SK-N-SH (cell line): ENCODE data around the gene LRP2BP.

Source experiments
- CHD2 ChIP-seq: fragments of 150-350 bp; IDR thresholded peaks from 2 replicates; pipeline ENCODE4 v1.6.1; 2018; ENCODE audit warnings: low read length; ENCODE audit not compliant: partially characterized antibody
- EZH2phosphoT487 ChIP-seq: fragments of 200-600 bp; sonication (generic); IDR thresholded peaks from 2 replicates; pipeline ENCODE4 v1.6.1; 2017; ENCODE audit warnings: low read depth, mixed run types, mild to moderate bottlenecking, antibody characterized with exemption, moderate library complexity, borderline replicate concordance
- FOXM1 ChIP-seq: IDR thresholded peaks from 2 replicates; pipeline ENCODE4 v1.4.0; 2012; ENCODE audit warnings: low read depth, mild to moderate bottlenecking
- GATA2 ChIP-seq: sonication (generic); formaldehyde crosslinking; IDR thresholded peaks from 2 replicates; pipeline ENCODE4 v1.5.0; 2020; ENCODE audit warnings: mild to moderate bottlenecking, missing genetic modification reagents
- JUND ChIP-seq: IDR thresholded peaks from 2 replicates; pipeline ENCODE4 v1.4.0; 2012
- MAX ChIP-seq: IDR thresholded peaks from 2 replicates; pipeline ENCODE4 v1.4.0; 2012; ENCODE audit warnings: low read depth
- MXI1 ChIP-seq: IDR thresholded peaks from 2 replicates; pipeline ENCODE4 v1.6.1; 2012; ENCODE audit warnings: mild to moderate bottlenecking, low read depth, low read length, improper control_type of control experiment
- POLR2AphosphoS5 ChIP-seq: IDR thresholded peaks from 2 replicates; pipeline ENCODE4 v1.6.1; 2012; ENCODE audit warnings: low read depth, low read length
- RAD21 ChIP-seq: IDR thresholded peaks from 2 replicates; pipeline ENCODE4 v1.6.1; 2012; ENCODE audit warnings: mild to moderate bottlenecking, low read length
- RXRA ChIP-seq: IDR thresholded peaks from 2 replicates; pipeline ENCODE4 v1.4.0; 2012; ENCODE audit warnings: low read depth, mild to moderate bottlenecking, borderline replicate concordance
- TAF1 ChIP-seq: IDR thresholded peaks from 2 replicates; pipeline ENCODE4 v1.6.1; 2012; ENCODE audit warnings: low read depth, mild to moderate bottlenecking, low read length, moderate library complexity, borderline replicate concordance
- TF ChIP-seq, protein P1 (sequence below): fragments of 200-600 bp; sonication (generic); IDR thresholded peaks from 2 replicates; pipeline ENCODE4 v1.6.1; 2017; ENCODE audit warnings: antibody characterized with exemption, mild to moderate bottlenecking, moderate library complexity
- TF ChIP-seq, protein P2 (sequence below): fragments of 150-350 bp; IDR thresholded peaks from 2 replicates; pipeline ENCODE4 v1.6.1; 2017; ENCODE audit warnings: antibody characterized with exemption, low read length, low read depth, borderline replicate concordance

- no peak for TF ChIP-seq TAF1
- TF ChIP-seq MXI1, result peak; percentile 89
- TF ChIP-seq, protein P1, sequence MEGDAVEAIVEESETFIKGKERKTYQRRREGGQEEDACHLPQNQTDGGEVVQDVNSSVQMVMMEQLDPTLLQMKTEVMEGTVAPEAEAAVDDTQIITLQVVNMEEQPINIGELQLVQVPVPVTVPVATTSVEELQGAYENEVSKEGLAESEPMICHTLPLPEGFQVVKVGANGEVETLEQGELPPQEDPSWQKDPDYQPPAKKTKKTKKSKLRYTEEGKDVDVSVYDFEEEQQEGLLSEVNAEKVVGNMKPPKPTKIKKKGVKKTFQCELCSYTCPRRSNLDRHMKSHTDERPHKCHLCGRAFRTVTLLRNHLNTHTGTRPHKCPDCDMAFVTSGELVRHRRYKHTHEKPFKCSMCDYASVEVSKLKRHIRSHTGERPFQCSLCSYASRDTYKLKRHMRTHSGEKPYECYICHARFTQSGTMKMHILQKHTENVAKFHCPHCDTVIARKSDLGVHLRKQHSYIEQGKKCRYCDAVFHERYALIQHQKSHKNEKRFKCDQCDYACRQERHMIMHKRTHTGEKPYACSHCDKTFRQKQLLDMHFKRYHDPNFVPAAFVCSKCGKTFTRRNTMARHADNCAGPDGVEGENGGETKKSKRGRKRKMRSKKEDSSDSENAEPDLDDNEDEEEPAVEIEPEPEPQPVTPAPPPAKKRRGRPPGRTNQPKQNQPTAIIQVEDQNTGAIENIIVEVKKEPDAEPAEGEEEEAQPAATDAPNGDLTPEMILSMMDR, result no peak
- no peak for TF ChIP-seq POLR2AphosphoS5
- TF ChIP-seq CHD2, result no peak
- TF ChIP-seq RAD21, result no peak
- peak; percentile 20; the same call in 1 of the 2 replicates for TF ChIP-seq FOXM1
- TF ChIP-seq, protein P2, sequence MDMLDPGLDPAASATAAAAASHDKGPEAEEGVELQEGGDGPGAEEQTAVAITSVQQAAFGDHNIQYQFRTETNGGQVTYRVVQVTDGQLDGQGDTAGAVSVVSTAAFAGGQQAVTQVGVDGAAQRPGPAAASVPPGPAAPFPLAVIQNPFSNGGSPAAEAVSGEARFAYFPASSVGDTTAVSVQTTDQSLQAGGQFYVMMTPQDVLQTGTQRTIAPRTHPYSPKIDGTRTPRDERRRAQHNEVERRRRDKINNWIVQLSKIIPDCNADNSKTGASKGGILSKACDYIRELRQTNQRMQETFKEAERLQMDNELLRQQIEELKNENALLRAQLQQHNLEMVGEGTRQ, result no peak
- peak; percentile 79 for TF ChIP-seq JUND
- TF ChIP-seq EZH2phosphoT487, result no peak
- TF ChIP-seq GATA2, result peak; percentile 66; the same call in 1 of the 2 replicates
- TF ChIP-seq RXRA, result no peak
- TF ChIP-seq MAX, result peak; percentile 91
Observed at GRCh38 chr4:185359767-185360446, 35.8 kb downstream of the LRP2BP start.
